ENCODE measurements around the gene TRIO.

DNA sequence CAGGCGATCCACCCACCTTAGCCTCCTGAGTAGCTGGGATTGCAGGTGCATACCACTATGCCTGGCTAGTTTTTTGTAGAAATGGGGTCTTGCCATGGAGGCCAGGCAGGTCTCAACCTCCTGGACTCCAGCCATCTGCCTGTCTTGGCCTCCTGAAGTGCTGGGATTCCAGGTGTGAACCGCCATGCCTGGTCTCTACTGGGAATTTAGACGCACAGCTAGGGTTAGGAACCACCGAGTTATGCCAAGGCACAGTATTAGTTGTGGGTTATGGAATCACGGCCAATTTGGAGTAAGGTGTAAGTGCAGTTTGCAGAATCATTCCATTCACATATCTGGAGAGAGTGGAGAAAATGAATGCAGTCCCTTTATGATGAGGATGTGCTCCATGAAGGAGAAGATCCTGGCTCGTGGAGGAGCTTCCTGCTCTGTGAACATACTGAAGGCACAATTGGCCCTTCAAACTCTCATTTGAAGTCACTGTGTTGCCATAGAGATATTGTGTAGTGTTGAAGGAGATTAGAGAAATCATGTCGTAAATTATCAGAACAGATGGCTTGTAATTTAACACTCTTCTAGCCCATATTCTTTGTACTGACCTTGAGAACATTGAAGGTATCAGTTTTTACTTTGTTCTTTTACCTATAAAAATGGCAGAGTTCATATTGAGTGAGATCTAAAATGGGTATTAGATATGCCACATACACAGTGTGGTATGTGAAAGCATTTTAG, 18.8 kb downstream of the TRIO start:
- TF ChIP-seq, protein P1, sequence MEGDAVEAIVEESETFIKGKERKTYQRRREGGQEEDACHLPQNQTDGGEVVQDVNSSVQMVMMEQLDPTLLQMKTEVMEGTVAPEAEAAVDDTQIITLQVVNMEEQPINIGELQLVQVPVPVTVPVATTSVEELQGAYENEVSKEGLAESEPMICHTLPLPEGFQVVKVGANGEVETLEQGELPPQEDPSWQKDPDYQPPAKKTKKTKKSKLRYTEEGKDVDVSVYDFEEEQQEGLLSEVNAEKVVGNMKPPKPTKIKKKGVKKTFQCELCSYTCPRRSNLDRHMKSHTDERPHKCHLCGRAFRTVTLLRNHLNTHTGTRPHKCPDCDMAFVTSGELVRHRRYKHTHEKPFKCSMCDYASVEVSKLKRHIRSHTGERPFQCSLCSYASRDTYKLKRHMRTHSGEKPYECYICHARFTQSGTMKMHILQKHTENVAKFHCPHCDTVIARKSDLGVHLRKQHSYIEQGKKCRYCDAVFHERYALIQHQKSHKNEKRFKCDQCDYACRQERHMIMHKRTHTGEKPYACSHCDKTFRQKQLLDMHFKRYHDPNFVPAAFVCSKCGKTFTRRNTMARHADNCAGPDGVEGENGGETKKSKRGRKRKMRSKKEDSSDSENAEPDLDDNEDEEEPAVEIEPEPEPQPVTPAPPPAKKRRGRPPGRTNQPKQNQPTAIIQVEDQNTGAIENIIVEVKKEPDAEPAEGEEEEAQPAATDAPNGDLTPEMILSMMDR (IDR thresholded peaks at IDR 0.05; ENCODE audit: insufficient read depth, low read length, poor library complexity, severe bottlenecking), result no peak
- TF ChIP-seq EZH2phosphoT487 (conservative IDR thresholded peaks at IDR 0.05; ENCODE audit: low read length), result no peak
